ENCODE data around the gene CGGBP1.

The CGGBP1 gene

DNA sequence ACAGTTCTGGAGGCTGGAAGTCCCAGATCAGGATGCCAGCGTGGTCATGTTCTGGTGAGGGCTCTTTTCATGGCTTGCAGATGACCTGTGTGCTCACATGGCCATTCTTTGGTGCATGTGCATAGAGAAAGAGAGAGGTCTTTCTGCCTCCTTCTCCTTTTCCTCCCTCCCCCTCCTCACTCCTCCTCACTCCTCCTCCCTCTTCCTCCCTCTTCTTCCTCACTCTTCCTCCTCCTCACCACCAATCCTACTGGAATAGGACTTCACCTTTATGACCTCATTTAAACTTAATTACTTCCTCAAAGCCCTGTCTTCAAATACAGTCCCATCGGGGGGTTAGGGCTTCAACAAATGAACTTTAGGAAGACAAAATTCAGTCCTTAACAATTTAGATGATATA is 24.0 kb upstream of the CGGBP1 start:
- no peak for ATAC-seq
- TF ChIP-seq ISL1 (CRISPR knock-in tag; IDR thresholded peaks at IDR 0.05) (no peak), BACH2 (CRISPR knock-in tag; IDR thresholded peaks at IDR 0.05; ENCODE audit: borderline replicate concordance) (no peak)

DNA sequence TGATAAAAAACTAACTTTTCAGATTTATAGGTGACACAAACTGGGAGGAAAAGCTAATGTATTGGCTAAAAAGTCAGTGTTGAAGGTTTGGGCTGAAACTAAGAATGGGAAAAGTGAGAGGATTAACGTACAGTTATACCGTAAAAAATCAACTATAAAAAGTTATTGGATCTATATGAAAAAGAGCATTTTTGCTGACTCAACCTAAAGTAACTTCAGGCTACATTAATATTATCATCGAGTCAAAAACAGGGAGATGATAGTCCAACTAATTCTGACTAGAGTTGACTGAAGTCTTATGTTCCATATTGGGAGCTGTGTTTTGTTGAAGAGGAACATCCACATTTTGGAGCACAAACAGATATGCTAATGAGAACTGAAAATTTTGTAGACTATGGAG is 20.1 kb upstream of the CGGBP1 start:
- ATAC-seq = no peak
- TF ChIP-seq BACH2 (CRISPR knock-in tag; IDR thresholded peaks at IDR 0.05; ENCODE audit: borderline replicate concordance) (no peak), ZNF70 (CRISPR knock-in tag; IDR thresholded peaks at IDR 0.05) (no peak), OSR1 (CRISPR knock-in tag; IDR thresholded peaks at IDR 0.05) (no peak), TOX (CRISPR knock-in tag; IDR thresholded peaks at IDR 0.05; ENCODE audit: borderline replicate concordance) (no peak), RARB (CRISPR knock-in tag; IDR thresholded peaks at IDR 0.05) (no peak), ZFP30 (CRISPR knock-in tag; IDR thresholded peaks at IDR 0.05) (no peak), ZNF565 (CRISPR knock-in tag; conservative IDR thresholded peaks at IDR 0.05; ENCODE audit: low read depth) (no peak), ISL1 (CRISPR knock-in tag; IDR thresholded peaks at IDR 0.05) (no peak), GLIS3 (CRISPR knock-in tag; IDR thresholded peaks at IDR 0.05) (no peak), PPARA (CRISPR knock-in tag; IDR thresholded peaks at IDR 0.05; ENCODE audit: borderline replicate concordance) (no peak)
- TF ChIP-seq, protein P1, sequence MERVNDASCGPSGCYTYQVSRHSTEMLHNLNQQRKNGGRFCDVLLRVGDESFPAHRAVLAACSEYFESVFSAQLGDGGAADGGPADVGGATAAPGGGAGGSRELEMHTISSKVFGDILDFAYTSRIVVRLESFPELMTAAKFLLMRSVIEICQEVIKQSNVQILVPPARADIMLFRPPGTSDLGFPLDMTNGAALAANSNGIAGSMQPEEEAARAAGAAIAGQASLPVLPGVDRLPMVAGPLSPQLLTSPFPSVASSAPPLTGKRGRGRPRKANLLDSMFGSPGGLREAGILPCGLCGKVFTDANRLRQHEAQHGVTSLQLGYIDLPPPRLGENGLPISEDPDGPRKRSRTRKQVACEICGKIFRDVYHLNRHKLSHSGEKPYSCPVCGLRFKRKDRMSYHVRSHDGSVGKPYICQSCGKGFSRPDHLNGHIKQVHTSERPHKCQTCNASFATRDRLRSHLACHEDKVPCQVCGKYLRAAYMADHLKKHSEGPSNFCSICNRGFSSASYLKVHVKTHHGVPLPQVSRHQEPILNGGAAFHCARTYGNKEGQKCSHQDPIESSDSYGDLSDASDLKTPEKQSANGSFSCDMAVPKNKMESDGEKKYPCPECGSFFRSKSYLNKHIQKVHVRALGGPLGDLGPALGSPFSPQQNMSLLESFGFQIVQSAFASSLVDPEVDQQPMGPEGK (CRISPR knock-in tag; IDR thresholded peaks at IDR 0.05; ENCODE audit: borderline replicate concordance) = no peak
- TF ChIP-seq, protein P2, sequence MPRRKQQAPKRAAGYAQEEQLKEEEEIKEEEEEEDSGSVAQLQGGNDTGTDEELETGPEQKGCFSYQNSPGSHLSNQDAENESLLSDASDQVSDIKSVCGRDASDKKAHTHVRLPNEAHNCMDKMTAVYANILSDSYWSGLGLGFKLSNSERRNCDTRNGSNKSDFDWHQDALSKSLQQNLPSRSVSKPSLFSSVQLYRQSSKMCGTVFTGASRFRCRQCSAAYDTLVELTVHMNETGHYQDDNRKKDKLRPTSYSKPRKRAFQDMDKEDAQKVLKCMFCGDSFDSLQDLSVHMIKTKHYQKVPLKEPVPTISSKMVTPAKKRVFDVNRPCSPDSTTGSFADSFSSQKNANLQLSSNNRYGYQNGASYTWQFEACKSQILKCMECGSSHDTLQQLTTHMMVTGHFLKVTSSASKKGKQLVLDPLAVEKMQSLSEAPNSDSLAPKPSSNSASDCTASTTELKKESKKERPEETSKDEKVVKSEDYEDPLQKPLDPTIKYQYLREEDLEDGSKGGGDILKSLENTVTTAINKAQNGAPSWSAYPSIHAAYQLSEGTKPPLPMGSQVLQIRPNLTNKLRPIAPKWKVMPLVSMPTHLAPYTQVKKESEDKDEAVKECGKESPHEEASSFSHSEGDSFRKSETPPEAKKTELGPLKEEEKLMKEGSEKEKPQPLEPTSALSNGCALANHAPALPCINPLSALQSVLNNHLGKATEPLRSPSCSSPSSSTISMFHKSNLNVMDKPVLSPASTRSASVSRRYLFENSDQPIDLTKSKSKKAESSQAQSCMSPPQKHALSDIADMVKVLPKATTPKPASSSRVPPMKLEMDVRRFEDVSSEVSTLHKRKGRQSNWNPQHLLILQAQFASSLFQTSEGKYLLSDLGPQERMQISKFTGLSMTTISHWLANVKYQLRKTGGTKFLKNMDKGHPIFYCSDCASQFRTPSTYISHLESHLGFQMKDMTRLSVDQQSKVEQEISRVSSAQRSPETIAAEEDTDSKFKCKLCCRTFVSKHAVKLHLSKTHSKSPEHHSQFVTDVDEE (CRISPR knock-in tag; IDR thresholded peaks at IDR 0.05) = no peak
- TF ChIP-seq, protein P3, sequence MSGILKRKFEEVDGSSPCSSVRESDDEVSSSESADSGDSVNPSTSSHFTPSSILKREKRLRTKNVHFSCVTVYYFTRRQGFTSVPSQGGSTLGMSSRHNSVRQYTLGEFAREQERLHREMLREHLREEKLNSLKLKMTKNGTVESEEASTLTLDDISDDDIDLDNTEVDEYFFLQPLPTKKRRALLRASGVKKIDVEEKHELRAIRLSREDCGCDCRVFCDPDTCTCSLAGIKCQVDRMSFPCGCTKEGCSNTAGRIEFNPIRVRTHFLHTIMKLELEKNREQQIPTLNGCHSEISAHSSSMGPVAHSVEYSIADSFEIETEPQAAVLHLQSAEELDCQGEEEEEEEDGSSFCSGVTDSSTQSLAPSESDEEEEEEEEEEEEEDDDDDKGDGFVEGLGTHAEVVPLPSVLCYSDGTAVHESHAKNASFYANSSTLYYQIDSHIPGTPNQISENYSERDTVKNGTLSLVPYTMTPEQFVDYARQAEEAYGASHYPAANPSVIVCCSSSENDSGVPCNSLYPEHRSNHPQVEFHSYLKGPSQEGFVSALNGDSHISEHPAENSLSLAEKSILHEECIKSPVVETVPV (CRISPR knock-in tag; IDR thresholded peaks at IDR 0.05) = no peak

DNA sequence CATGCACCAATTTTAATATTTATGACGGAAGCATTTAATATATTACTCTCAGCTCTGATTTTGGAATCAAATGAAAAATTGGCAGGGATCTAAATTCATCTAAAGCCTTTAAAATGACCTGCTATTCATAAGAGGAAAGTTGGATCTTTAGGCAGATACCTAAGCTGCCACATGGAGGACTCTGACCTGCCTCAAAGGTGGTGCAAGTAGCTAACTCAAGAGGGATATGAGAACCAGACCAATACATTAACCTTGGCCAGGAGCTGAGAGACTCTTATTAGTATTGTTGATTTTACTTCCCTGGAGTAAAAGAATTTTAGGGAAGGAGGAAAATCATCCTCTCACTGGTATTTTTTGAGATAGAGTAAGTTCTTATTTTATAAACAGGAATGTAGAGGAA is 17.9 kb upstream of the CGGBP1 start:
- TF ChIP-seq TCF4 (CRISPR knock-in tag; IDR thresholded peaks at IDR 0.05; ENCODE audit: borderline replicate concordance) (no peak), ZFP3 (CRISPR knock-in tag; IDR thresholded peaks at IDR 0.05) (no peak), ZNF8 (CRISPR knock-in tag; IDR thresholded peaks at IDR 0.05) (no peak), ZFP30 (CRISPR knock-in tag; IDR thresholded peaks at IDR 0.05) (no peak), BACH2 (CRISPR knock-in tag; IDR thresholded peaks at IDR 0.05; ENCODE audit: borderline replicate concordance) (no peak), ARNTL (CRISPR knock-in tag; IDR thresholded peaks at IDR 0.05; ENCODE audit: borderline replicate concordance, low read depth) (no peak), OSR1 (CRISPR knock-in tag; IDR thresholded peaks at IDR 0.05) (no peak)
- TF ChIP-seq, protein P3 (CRISPR knock-in tag; IDR thresholded peaks at IDR 0.05) = no peak
- TF ChIP-seq, protein P1 (CRISPR knock-in tag; IDR thresholded peaks at IDR 0.05; ENCODE audit: borderline replicate concordance) = no peak

DNA sequence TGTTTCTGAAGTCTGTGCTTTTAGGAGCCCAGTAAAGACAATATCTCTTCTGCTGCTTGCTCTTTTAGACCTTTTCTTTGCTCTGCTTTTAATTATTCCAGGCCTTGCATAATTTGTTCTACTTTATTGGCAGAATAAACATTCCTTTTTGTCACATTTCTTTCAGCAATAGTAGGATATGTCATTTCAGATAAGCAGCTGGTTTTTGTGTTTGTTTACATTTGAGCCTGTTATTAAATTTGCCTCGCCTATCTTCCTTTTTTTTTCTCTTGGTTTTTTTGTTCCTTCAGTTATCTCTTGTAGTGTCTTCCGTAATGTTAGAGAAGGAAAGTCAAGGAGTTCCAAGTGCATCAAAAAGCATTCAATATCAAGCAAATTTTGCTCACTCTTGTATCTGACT is 16.7 kb upstream of the CGGBP1 start:
- ATAC-seq = no peak

More for the DNA sequence above, 17.9 kb upstream of the CGGBP1 start:
- ATAC-seq = no peak

More for the DNA sequence above, 16.7 kb upstream of the CGGBP1 start:
- TF ChIP-seq, protein P2 (CRISPR knock-in tag; IDR thresholded peaks at IDR 0.05) = no peak
- TF ChIP-seq ARNTL (CRISPR knock-in tag; IDR thresholded peaks at IDR 0.05; ENCODE audit: borderline replicate concordance, low read depth) = no peak
- no peak for TF ChIP-seq ZNF565 (CRISPR knock-in tag; conservative IDR thresholded peaks at IDR 0.05; ENCODE audit: low read depth)
- TF ChIP-seq, protein P3 (CRISPR knock-in tag; IDR thresholded peaks at IDR 0.05) = no peak
- no peak for TF ChIP-seq BACH2 (CRISPR knock-in tag; IDR thresholded peaks at IDR 0.05; ENCODE audit: borderline replicate concordance)
- no peak for TF ChIP-seq OSR1 (CRISPR knock-in tag; IDR thresholded peaks at IDR 0.05)
- no peak for TF ChIP-seq PPARA (CRISPR knock-in tag; IDR thresholded peaks at IDR 0.05; ENCODE audit: borderline replicate concordance)
